HK-2 (cell line): ENCODE results near the gene LIPM.

ENCODE experiments used
- DNase-seq: peaks from one replicate; pipeline ENCODE4 v3.0.0-alpha.2; 2018; ENCODE audit not compliant: unreplicated experiment

LIPM gene

GRCh38 chr10:88840104-88840503 lies 37.6 kb downstream of the LIPM start:
- DNase-seq = no peak

- DNase-seq = no peak
Measured at GRCh38 chr10:88840881-88841280, 38.4 kb downstream of the LIPM start.

GRCh38 chr10:88841316-88842111 lies 39.0 kb downstream of the LIPM start:
- DNase-seq = no peak

GRCh38 chr10:88843171-88843570 lies 40.6 kb downstream of the LIPM start:
- DNase-seq = no peak

GRCh38 chr10:88848499-88848898 lies 46.0 kb downstream of the LIPM start:
- no peak for DNase-seq

- DNase-seq = no peak
Measured at GRCh38 chr10:88849234-88849633, 46.7 kb downstream of the LIPM start.

GRCh38 chr10:88850712-88851111 lies 48.2 kb downstream of the LIPM start:
- DNase-seq = no peak

GRCh38 chr10:88851706-88852105 lies 49.2 kb downstream of the LIPM start, which contains the start of gene ANKRD22:
ANKRD22 (minus strand) TSS chr10:88851844; CDS start chr10:88851607, 237 bp downstream.
- DNase-seq = peak; percentile 9

GRCh38 chr10:88852327-88852726 lies 49.8 kb downstream of the LIPM start:
- DNase-seq = no peak

GRCh38 chr10:88853155-88853881 lies 50.8 kb downstream of the LIPM start:
- DNase-seq = no peak

- no peak for DNase-seq
Measured at GRCh38 chr10:88854684-88855083, 52.2 kb downstream of the LIPM start.

- DNase-seq = no peak
Measured at GRCh38 chr10:88857831-88858230, 55.3 kb downstream of the LIPM start.

- DNase-seq = no peak
Measured at GRCh38 chr10:88858491-88858890, 56.0 kb downstream of the LIPM start.

- DNase-seq = no peak
Measured at GRCh38 chr10:88861036-88861435, 58.5 kb downstream of the LIPM start.

- no peak for DNase-seq
Measured at GRCh38 chr10:88865281-88865876, 62.8 kb downstream of the LIPM start.

GRCh38 chr10:88866454-88866853 lies 63.9 kb downstream of the LIPM start:
- DNase-seq = no peak

- no peak for DNase-seq
Measured at GRCh38 chr10:88870089-88870488, 67.6 kb downstream of the LIPM start.
